ENCODE data around the gene DNAAF3. TPM values are rescaled to one million over a fixed set of nuclear protein-coding genes. Genes with fewer than 3 reads are reported as not detected.
"Not testable (repeated sequence)": the region's sequence is repeated elsewhere in the genome, so short reads cannot be mapped to it uniquely, and the experiment has no call there.

The DNAAF3 gene
- total RNA-seq, 2 donors from 2014 or later: not detected

DNA sequence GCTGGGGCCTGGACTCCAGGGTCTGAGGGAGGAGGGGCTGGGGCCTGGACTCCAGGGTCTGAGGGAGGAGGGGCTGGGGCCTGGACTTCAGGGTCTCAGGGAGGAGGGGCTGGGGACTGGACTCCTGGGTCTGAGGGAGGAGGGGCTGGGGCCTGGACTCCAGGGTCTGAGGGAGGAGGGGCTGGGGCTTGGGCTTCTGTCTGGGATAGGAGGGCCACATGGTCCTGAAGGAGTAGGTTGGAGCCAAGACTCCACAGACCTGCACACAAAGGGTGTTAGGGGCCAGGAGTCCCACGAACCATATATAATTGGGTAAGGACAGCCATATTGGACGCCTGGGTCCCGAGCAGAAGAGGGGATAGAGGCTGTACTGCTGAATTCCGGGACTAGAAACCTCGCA is 10.6 kb downstream of the DNAAF3 start:
- H3K36me3 Mint-ChIP-seq; H3K27ac Mint-ChIP-seq; DNase-seq (ENCODE audit: low spot score); H3K9me3 Mint-ChIP-seq; H3K4me3 Mint-ChIP-seq; ATAC-seq: not testable (repeated sequence)
- Mint-ChIP-seq H3K4me1 (ENCODE audit: low read depth in 2 of 2) (peaks cover 27 to 31% of the 10 kb centered on the region in 2 donors), H3K27me3 (peaks cover 4 to 33% of the 10 kb centered on the region in 2 donors)

DNA sequence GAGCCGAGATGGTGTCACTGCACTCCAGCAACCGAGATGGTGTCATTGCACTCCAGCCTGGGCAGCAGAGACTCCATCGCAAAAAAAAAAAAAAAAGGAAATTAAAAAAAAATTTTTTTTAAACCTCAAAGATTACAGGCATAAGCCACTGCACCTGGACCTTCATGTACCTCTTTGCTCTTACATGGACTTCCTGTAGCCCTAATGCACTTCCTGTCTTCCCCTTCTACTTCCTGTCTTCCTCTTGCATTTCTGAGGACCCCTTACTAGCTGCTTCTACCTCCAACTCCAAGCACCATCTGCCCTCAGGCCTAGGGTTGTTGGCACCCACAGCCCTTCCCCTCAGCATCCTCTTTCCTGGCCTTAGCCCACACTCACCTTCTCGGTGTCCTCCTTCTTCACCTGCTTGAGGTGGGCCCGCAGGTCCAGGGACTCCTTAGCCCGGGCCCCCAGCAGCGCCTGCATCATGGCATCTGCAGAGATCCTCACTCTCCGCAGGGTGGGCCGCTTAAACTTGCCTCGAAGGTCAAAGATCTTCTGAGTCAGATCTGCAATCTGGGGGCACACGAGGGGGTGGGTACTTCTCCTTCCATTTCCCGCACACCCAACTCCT is 12.7 kb downstream of the DNAAF3 start:
- ATAC-seq (no peak), DNase-seq (ENCODE audit: low spot score) (no peak)
- peak overlapping the region in 1 of 2 donors; percentile 53 for H3K27ac Mint-ChIP-seq
- no peaks in the 10 kb centered on the region for H3K36me3 Mint-ChIP-seq
- H3K4me1 Mint-ChIP-seq (ENCODE audit: low read depth in 2 of 2): peaks cover 21 to 29% of the 10 kb centered on the region in 2 donors
- peaks cover 17 to 40% of the 10 kb centered on the region in 2 donors for H3K27me3 Mint-ChIP-seq
- H3K4me3 Mint-ChIP-seq: peak overlapping the region; percentile 43
- H3K9me3 Mint-ChIP-seq: peaks cover 6% of the 10 kb centered on the region

DNA sequence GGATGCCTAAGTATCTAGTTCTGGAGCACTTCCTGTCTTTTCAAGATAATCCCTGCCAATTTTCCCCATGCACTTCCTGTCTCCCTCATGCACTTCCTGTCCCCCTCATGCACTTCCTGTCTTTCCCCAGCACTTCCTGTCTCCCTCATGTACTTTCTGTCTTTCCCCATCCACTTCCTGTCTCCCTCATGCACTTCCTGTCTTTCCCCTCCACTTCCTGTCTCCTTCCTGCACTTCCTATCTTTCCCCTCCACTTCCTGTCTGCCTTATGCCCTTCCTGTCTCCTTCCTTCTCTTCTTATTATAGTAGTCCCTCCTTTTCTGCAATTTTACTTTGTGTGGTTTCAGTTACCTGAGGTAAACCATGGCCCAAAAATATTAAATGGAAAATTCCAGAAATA is 14.4 kb downstream of the DNAAF3 start:
- peaks cover 23 to 43% of the 10 kb centered on the region in 2 donors for H3K27me3 Mint-ChIP-seq
- peak overlapping the region; percentile 30 for H3K4me3 Mint-ChIP-seq
- peaks cover 21 to 27% of the 10 kb centered on the region in 2 donors for H3K4me1 Mint-ChIP-seq (ENCODE audit: low read depth in 2 of 2)
- ATAC-seq (no peak), DNase-seq (ENCODE audit: low spot score) (no peak)
- H3K36me3 Mint-ChIP-seq: no peaks in the 10 kb centered on the region
- peak overlapping the region; percentile 63 to 79 for H3K27ac Mint-ChIP-seq
- H3K9me3 Mint-ChIP-seq: peaks cover 6% of the 10 kb centered on the region

DNA sequence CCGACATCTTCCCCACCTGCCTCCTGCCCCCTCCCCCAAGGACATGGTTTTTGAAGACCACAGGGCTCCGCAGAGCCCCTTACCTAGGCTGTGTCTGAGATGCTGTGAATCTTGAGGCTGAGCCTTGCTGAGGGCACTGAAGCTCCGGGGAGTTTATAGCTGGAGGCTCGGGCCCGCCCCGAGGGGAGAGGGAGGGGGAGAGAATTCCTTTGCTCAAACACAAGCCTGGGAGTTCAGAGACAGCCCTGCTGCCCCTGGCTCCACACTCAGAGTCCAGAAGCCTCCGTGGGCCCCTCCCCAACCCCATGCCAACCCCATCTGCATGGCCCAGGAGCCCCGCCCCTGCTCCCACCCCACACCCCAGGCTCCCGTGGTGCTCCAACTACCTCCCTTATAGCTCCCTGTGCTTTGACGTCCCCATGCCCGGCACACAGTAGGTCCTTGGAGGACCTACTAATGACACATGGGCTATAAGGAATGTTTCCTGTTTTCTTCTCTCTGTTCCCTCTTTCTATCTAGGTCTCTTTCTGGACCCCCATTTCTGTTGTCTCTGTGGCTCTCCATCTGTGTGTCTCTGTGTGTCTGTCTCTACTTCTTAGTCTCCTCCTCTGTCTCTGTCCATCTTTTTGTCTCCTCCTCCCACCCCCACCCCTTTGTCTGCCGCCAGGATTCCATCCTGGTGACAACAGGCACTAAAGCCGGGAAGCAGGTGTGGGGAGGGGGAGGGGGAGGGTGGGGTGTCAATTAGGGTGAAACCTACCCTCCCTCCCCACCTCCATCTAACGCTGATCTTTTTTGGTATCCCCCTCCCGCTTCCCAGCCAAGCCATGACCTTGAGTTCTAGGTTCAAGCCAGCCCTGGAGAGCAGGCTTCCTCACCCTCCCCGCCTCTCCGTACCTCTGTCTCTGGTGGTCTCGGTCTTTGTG is 17.1 kb downstream of the DNAAF3 start, which contains the start of gene TNNT1:
Gene TNNT1, minus strand, starts transcription at position 129 of the 926 bp plus-strand sequence. CDS start 2,049 bp downstream, outside the sequence.
- peaks cover 6% of the 10 kb centered on the region for H3K9me3 Mint-ChIP-seq
- H3K27ac Mint-ChIP-seq: no peak within 1 kb of the TSS
- no peak within 1 kb of the TSS for H3K4me3 Mint-ChIP-seq
- ATAC-seq (no peak), DNase-seq (ENCODE audit: low spot score) (no peak)
- peaks cover 24 to 27% of the 10 kb centered on the region in 2 donors for H3K4me1 Mint-ChIP-seq (ENCODE audit: low read depth in 2 of 2)
- H3K36me3 Mint-ChIP-seq: no peaks in the 10 kb centered on the region
- peaks cover 42 to 44% of the 10 kb centered on the region in 2 donors for H3K27me3 Mint-ChIP-seq

DNA sequence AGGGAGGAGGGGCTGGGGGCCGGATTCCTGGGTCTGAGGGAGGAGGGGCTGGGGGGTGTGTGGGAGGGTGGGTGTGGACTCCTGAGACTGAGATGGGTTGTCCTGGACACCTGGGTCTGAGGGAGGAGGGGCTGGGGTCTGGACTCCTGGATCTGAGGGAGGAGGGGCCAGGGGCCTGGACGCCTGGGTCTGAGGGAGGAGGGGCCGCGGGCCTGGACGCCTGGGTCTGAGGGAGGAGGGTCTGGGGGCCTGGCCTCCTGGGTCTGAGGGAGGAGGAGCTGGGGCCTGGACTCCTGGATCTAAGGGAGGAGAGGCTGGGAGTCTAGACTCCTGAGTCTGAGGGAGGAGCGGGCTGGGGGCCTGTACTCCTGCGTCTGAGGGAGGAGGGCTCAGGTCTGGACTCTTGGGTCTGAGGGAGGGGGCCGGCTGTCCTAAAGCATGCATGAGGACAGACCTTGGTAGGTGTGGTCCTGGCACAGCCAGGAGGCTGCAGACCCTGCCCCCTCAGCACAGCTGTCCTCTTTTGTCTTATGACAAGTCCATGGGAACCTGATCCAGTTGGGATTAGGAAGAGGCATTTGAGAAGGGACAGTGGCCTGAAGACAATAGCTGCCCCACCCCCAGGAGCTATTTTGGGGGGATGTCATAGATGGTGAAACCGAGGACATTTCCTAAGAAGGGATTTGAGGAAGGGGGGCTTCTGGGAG is 18.7 kb downstream of the DNAAF3 start:
- DNase-seq (ENCODE audit: low spot score) (no peak), ATAC-seq (no peak)
- no peaks in the 10 kb centered on the region for H3K36me3 Mint-ChIP-seq
- H3K4me1 Mint-ChIP-seq (ENCODE audit: low read depth in 2 of 2): peaks cover 18 to 19% of the 10 kb centered on the region in 2 donors
- peaks cover 44 to 53% of the 10 kb centered on the region in 2 donors for H3K27me3 Mint-ChIP-seq
- H3K27ac Mint-ChIP-seq: no peak overlapping the region
- H3K4me3 Mint-ChIP-seq: no peak overlapping the region
- peaks cover 6% of the 10 kb centered on the region for H3K9me3 Mint-ChIP-seq

DNA sequence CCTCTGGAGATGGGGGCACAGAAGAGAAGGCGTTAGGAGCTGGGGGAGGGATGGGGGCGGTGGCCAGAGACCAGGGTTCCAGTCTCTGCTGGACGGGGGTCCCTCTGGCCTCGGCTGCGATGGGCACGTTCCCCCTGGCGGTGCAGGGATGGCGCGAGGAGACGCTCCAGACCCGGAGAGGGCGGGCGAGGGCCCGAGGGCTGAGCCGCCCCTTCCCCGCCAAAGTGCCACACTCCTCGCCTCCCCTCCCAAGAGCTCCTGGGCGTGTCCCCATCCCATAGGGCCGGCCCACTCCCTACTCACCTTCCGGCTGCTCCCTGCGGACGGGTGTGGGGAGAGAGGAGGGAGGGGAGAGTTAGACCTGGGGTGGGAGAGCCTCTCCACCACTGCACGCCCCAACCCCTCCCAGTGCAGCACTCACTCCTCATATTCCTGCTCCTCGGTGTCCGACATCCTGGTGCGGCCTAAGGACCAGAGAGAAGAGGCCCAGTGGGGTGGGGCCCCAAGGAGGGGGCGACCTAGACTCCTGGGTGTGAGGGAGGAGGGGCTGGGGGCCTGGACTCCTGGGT is 19.6 kb downstream of the DNAAF3 start:
- H3K27me3 Mint-ChIP-seq: peaks cover 39 to 53% of the 10 kb centered on the region in 2 donors
- peaks cover 11 to 13% of the 10 kb centered on the region in 2 donors for H3K4me1 Mint-ChIP-seq (ENCODE audit: low read depth in 2 of 2)
- no peak overlapping the region for H3K27ac Mint-ChIP-seq
- H3K36me3 Mint-ChIP-seq: no peaks in the 10 kb centered on the region
- DNase-seq (ENCODE audit: low spot score): no peak
- H3K9me3 Mint-ChIP-seq: peaks cover under 1% of the 10 kb centered on the region
- no peak overlapping the region for H3K4me3 Mint-ChIP-seq
- peak in 1 of 2 donors; percentile 43 for ATAC-seq

DNA sequence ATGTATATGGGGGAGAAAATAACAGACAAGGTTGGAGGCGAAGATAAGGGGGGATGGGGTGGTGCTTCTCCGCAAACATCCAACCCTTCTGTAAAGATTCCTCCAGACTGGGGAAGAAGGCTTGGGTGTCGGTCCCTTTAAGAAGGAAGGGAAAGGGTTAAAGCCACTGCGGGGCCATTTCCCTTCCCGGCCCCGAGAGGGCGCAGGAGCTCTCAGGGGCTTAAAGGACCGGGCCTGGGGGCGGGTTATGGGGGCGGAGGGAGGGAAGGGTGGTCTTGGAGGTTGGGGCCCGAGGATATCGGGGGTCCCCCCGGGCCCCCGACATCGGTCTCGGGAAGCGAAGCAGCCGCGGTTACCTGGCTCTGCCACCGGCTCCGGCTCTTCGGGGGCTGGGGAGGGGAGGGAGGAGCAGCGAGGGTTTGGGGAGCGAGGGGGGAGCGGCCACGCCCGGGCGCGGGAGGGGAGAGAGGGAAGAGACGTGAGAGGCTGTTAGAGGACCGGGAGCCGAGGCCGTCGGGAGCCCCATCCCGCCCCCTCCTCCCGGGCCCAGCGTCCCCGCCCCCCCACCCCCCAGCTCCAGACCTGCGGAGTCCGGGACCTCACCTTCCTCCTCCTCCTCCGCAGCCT is 20.2 kb downstream of the DNAAF3 start:
- no peaks in the 10 kb centered on the region for H3K9me3 Mint-ChIP-seq
- H3K36me3 Mint-ChIP-seq: no peaks in the 10 kb centered on the region
- no peak overlapping the region for H3K4me3 Mint-ChIP-seq
- ATAC-seq (no peak), DNase-seq (ENCODE audit: low spot score) (no peak)
- peaks cover 40 to 53% of the 10 kb centered on the region in 2 donors for H3K27me3 Mint-ChIP-seq
- H3K27ac Mint-ChIP-seq: no peak overlapping the region
- peaks cover 8 to 10% of the 10 kb centered on the region in 2 donors for H3K4me1 Mint-ChIP-seq (ENCODE audit: low read depth in 2 of 2)

DNA sequence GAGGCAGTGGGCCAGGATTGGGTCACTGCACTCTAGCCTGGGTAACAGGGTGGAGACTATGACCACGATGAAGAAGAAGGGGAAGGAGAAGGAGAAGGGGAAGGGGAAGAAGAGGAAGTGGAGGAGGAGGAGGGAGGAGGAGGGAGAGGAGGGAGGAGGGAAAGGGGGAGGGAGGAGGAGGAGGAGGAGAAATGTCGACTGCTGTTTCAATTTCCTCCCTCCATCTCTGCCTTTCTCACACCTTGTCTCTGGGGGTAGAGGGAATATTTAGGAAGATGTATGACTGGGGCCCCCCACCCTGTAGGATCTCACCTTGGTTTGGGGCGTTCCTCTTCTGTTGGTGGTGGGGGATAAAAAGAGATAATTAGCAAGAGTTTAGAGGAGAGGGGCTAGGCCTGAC is 21.2 kb downstream of the DNAAF3 start:
- no peak for DNase-seq (ENCODE audit: low spot score)
- no peak for ATAC-seq
- Mint-ChIP-seq H3K4me3 (no peak overlapping the region), H3K36me3 (no peaks in the 10 kb centered on the region), H3K9me3 (no peaks in the 10 kb centered on the region), H3K27ac (no peak overlapping the region), H3K4me1 (ENCODE audit: low read depth in 2 of 2) (peaks cover 8 to 10% of the 10 kb centered on the region in 2 donors), H3K27me3 (peaks cover 37 to 49% of the 10 kb centered on the region in 2 donors)

DNA sequence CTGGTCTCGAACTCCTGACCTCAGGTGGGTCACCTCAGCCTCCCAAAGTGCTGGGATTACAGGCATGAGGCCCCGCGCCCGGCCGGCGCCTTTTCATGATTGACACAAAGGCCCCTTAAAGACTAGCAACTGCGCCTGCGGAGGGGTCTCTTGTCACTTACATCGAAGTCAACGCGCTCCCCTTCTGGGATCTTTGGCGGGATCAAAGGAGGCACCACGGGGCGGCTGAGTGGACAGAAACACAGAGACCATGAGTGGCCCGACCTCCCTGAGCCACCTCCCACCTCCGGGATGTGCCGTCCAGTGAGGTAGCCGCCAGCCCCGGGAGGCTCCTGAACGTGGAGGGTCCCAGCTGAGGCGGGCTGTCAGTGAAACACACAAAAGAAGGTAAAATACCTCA is 24.7 kb downstream of the DNAAF3 start:
- peaks cover 20 to 30% of the 10 kb centered on the region in 2 donors for H3K27me3 Mint-ChIP-seq
- H3K4me3 Mint-ChIP-seq: no peak overlapping the region
- H3K27ac Mint-ChIP-seq: no peak overlapping the region
- no peak for ATAC-seq
- no peaks in the 10 kb centered on the region for H3K9me3 Mint-ChIP-seq
- H3K4me1 Mint-ChIP-seq (ENCODE audit: low read depth in 2 of 2): peaks cover 8% of the 10 kb centered on the region in 2 donors
- H3K36me3 Mint-ChIP-seq: no peaks in the 10 kb centered on the region
- no peak for DNase-seq (ENCODE audit: low spot score)

DNA sequence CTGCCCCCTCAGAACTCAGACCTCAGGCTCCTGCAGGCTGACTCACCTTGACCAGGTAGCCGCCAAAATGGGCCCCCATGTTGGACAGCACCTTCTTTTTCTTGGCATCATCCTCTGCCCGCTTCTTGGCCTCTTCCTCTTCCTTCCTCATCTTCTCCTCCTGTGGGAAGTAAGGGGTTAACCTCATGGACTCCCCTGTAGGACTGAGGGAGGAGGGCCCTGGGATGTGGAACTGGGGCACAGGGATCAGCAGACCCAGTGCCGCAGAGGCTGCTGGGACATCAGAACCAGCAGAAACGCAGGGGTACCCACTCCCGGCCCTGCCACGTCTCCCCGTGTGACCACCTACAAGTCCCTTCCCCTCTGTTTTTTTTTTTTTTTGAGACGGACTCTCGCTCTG is 28.5 kb downstream of the DNAAF3 start:
- Mint-ChIP-seq H3K27me3 (peaks cover 0 to 6% of the 10 kb centered on the region in 2 donors), H3K4me1 (ENCODE audit: low read depth in 2 of 2) (peaks cover 0 to 2% of the 10 kb centered on the region in 2 donors), H3K4me3 (no peak overlapping the region), H3K27ac (no peak overlapping the region), H3K36me3 (no peaks in the 10 kb centered on the region), H3K9me3 (no peaks in the 10 kb centered on the region)
- DNase-seq (ENCODE audit: low spot score) (no peak), ATAC-seq (no peak)

DNA sequence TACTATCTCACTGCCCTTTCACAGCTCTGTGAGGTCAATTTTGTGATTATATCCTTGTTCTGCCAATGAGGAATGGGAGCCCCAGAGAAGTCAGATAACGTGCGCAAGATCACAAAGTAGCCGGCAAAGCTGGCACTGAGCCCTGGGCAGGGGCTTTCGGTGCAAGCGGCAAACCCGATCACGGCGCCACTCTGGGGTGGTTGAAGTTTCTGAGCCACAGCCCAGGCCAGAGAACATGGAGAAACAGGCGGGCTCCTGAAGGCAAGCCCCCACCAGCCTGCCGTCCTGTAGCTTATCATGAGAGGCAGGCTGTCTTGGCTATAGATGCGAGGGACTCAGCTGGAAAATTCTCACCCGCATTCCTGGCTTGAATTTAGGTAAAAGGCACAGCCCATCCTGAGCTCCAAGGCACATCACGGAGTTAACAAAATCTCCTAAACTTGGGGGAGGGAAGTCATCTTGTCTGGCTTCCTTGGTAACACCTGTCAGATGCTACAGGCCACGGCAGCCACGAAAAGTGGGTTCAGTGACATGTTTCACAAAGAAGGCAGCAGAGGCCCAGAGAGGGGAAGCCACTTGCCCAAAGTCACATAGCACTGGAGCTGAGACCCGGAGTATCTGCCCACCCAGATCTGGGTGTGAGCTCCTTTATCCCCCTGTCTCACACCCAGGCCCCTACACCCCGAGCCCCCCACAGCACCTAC is 29.9 kb downstream of the DNAAF3 start:
- ATAC-seq (no peak), DNase-seq (ENCODE audit: low spot score) (peak; percentile 5)
- H3K4me1 Mint-ChIP-seq (ENCODE audit: low read depth in 2 of 2): peaks cover 0 to 2% of the 10 kb centered on the region in 2 donors
- H3K27ac Mint-ChIP-seq: no peak overlapping the region
- no peaks in the 10 kb centered on the region for H3K36me3 Mint-ChIP-seq
- H3K27me3 Mint-ChIP-seq: peaks cover 2 to 7% of the 10 kb centered on the region in 2 donors
- H3K9me3 Mint-ChIP-seq: no peaks in the 10 kb centered on the region
- H3K4me3 Mint-ChIP-seq: no peak overlapping the region

DNA sequence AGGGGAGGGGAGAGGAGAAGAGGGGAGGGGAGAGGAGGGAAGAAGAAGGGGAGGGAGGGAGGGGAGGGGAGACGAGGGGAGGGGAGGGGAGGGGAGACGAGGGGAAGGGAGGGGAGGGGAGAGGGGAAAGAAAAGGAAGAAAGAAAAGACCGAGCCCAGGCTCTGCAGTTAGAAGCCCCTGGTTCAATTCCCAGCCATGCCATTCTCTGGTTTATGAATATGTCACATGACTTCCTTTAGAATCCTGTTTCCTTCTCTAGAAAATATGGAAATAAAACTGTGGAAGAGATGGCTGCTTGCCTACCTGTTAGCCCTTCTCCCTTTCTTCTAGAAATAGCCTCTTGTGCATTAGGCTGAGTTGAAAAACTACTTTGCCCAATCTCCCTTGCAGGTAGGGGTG is 31.7 kb downstream of the DNAAF3 start:
- DNase-seq (ENCODE audit: low spot score): no peak
- no peak for ATAC-seq
- no peaks in the 10 kb centered on the region for H3K4me1 Mint-ChIP-seq (ENCODE audit: low read depth in 2 of 2)
- no peaks in the 10 kb centered on the region for H3K9me3 Mint-ChIP-seq
- H3K4me3 Mint-ChIP-seq: no peak overlapping the region
- H3K36me3 Mint-ChIP-seq: no peaks in the 10 kb centered on the region
- H3K27ac Mint-ChIP-seq: no peak overlapping the region
- H3K27me3 Mint-ChIP-seq: peaks cover 12 to 15% of the 10 kb centered on the region in 2 donors
